Nephron progenitor cell (in vitro differentiated cells): ENCODE data around the gene PTPRC.

ENCODE experiments used
- DNase-seq: peaks from one replicate; pipeline ENCODE4 v3.0.0; 2021
- H3K27ac Mint-ChIP-seq: 2 replicates; pipeline ENCODE4 v1.8.0; 2021; ENCODE audit warnings: mild to moderate bottlenecking, moderate library complexity, mixed read lengths
- H3K27me3 Mint-ChIP-seq: 2 replicates; pipeline ENCODE4 v1.8.0; 2021; ENCODE audit warnings: mild to moderate bottlenecking, low read depth, mixed read lengths; ENCODE audit not compliant: poor library complexity
- H3K36me3 Mint-ChIP-seq: 2 replicates; pipeline ENCODE4 v1.8.0; 2021; ENCODE audit warnings: low read depth, mixed read lengths
- H3K4me1 Mint-ChIP-seq: 2 replicates; pipeline ENCODE4 v1.8.0; 2021; ENCODE audit warnings: mixed read lengths
- H3K4me3 Mint-ChIP-seq: 2 replicates; pipeline ENCODE4 v1.8.0; 2021; ENCODE audit warnings: mild to moderate bottlenecking, moderate library complexity, mixed read lengths
- H3K9me3 Mint-ChIP-seq: 2 replicates; pipeline ENCODE4 v1.8.0; 2021; ENCODE audit warnings: mild to moderate bottlenecking, moderate library complexity, mixed read lengths
- CTCF ChIP-seq: fragments of 200-600 bp; sonication (generic); IDR thresholded peaks from 2 replicates; pipeline ENCODE4 v1.5.0; 2021; ENCODE audit warnings: antibody characterized with exemption

Gene PTPRC

GRCh38 chr1:198631292-198631691 lies 7.5 kb upstream of the PTPRC start:
- no peak for TF ChIP-seq CTCF
- no peak overlapping the region for H3K27ac Mint-ChIP-seq
- no peaks in the 10 kb centered on the region for H3K27me3 Mint-ChIP-seq
- H3K9me3 Mint-ChIP-seq: no peaks in the 10 kb centered on the region
- H3K4me3 Mint-ChIP-seq: no peak overlapping the region
- H3K36me3 Mint-ChIP-seq: no peaks in the 10 kb centered on the region
- DNase-seq: no peak
- no peaks in the 10 kb centered on the region for H3K4me1 Mint-ChIP-seq

GRCh38 chr1:198632007-198632406 lies 6.8 kb upstream of the PTPRC start:
- Mint-ChIP-seq H3K4me1 (no peaks in the 10 kb centered on the region), H3K27me3 (no peaks in the 10 kb centered on the region), H3K9me3 (no peaks in the 10 kb centered on the region), H3K27ac (no peak overlapping the region), H3K4me3 (no peak overlapping the region), H3K36me3 (no peaks in the 10 kb centered on the region)
- DNase-seq: no peak
- TF ChIP-seq CTCF: no peak

- Mint-ChIP-seq H3K4me1 (no peaks in the 10 kb centered on the region), H3K27ac (no peak overlapping the region), H3K4me3 (no peak overlapping the region), H3K9me3 (no peaks in the 10 kb centered on the region), H3K27me3 (no peaks in the 10 kb centered on the region), H3K36me3 (no peaks in the 10 kb centered on the region)
- DNase-seq: no peak
- TF ChIP-seq CTCF: no peak
Observed at GRCh38 chr1:198633675-198634121, 5.1 kb upstream of the PTPRC start.

- DNase-seq: no peak
- no peak overlapping the region for H3K4me3 Mint-ChIP-seq
- no peaks in the 10 kb centered on the region for H3K9me3 Mint-ChIP-seq
- H3K27me3 Mint-ChIP-seq: no peaks in the 10 kb centered on the region
- H3K36me3 Mint-ChIP-seq: no peaks in the 10 kb centered on the region
- H3K27ac Mint-ChIP-seq: no peak overlapping the region
- H3K4me1 Mint-ChIP-seq: no peaks in the 10 kb centered on the region
- no peak for TF ChIP-seq CTCF
Observed at GRCh38 chr1:198635964-198636363, 2.9 kb upstream of the PTPRC start.

GRCh38 chr1:198636391-198636790 lies 2.4 kb upstream of the PTPRC start:
- no peaks in the 10 kb centered on the region for H3K27me3 Mint-ChIP-seq
- H3K36me3 Mint-ChIP-seq: no peaks in the 10 kb centered on the region
- no peak overlapping the region for H3K27ac Mint-ChIP-seq
- no peaks in the 10 kb centered on the region for H3K9me3 Mint-ChIP-seq
- no peak overlapping the region for H3K4me3 Mint-ChIP-seq
- TF ChIP-seq CTCF: no peak
- no peak for DNase-seq
- no peaks in the 10 kb centered on the region for H3K4me1 Mint-ChIP-seq

- Mint-ChIP-seq H3K9me3 (no peaks in the 10 kb centered on the region), H3K4me3 (no peak overlapping the region), H3K36me3 (no peaks in the 10 kb centered on the region), H3K27me3 (no peaks in the 10 kb centered on the region), H3K27ac (no peak overlapping the region), H3K4me1 (no peaks in the 10 kb centered on the region)
- TF ChIP-seq CTCF: no peak
- DNase-seq: no peak
Observed at GRCh38 chr1:198637157-198637556, 1.7 kb upstream of the PTPRC start.
